Measurements from ENCODE around the gene CCDC66. TPM values are rescaled to one million over a fixed set of nuclear protein-coding genes. Genes with fewer than 3 reads are reported as not detected.

The CCDC66 gene
- total RNA-seq, 2 donors from 2014 or later = 12.5 to 17.8 TPM

DNA sequence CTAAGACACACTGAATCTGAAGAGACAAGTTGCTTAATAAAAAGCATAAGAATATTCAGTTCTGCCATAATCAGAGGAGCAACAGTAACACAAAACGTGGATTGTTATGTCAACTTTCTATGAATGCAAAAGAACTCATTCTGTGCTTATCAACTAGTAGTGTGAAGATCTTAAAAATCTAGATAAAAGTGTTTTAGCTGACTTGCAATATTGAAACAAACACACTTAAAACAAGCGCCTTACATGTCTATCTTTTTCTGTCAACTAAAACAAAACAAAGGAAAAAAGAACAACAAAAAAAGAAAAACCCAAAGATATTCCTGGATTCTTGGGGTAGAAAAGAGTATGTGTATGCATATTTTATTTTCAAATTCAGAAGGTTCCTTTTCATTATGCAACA is 88.4 kb downstream of the CCDC66 start:
- no peak for DNase-seq (ENCODE audit: low spot score)
- H3K27ac ChIP-seq = no peak overlapping the region
- H3K4me3 ChIP-seq = no peak overlapping the region
- H3K9me3 ChIP-seq = no peaks in the 10 kb centered on the region
- H3K4me1 ChIP-seq = peaks cover 0 to 9% of the 10 kb centered on the region in 2 donors
- TF ChIP-seq, protein P1, sequence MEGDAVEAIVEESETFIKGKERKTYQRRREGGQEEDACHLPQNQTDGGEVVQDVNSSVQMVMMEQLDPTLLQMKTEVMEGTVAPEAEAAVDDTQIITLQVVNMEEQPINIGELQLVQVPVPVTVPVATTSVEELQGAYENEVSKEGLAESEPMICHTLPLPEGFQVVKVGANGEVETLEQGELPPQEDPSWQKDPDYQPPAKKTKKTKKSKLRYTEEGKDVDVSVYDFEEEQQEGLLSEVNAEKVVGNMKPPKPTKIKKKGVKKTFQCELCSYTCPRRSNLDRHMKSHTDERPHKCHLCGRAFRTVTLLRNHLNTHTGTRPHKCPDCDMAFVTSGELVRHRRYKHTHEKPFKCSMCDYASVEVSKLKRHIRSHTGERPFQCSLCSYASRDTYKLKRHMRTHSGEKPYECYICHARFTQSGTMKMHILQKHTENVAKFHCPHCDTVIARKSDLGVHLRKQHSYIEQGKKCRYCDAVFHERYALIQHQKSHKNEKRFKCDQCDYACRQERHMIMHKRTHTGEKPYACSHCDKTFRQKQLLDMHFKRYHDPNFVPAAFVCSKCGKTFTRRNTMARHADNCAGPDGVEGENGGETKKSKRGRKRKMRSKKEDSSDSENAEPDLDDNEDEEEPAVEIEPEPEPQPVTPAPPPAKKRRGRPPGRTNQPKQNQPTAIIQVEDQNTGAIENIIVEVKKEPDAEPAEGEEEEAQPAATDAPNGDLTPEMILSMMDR (IDR thresholded peaks at IDR 0.05) = no peak
- peaks cover 43% of the 10 kb centered on the region for H3K36me3 ChIP-seq
- no peaks in the 10 kb centered on the region for H3K27me3 ChIP-seq

DNA sequence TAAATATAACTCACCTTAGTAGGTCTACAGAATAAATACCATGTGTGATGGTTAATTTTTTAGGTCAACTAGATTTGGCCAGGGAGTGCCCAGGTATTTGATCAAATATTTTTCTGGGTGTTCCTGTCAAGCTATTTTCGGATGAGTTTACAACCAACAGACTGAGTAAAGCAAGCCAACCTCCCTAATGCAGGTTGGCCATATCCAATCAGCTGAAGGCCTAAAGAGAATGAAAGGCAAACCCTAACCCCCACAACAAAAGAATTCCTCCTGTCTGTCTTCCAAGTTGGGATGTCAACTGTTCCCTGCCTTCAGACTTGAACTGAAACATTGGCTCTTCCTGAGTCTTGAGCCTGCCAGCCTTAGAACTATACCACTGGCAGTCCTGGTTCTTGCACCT is 97.5 kb downstream of the CCDC66 start:
- Histone ChIP-seq H3K27me3 (no peaks in the 10 kb centered on the region), H3K9me3 (peaks cover 0 to 4% of the 10 kb centered on the region in 2 donors), H3K36me3 (peaks cover 43% of the 10 kb centered on the region), H3K4me3 (no peak overlapping the region), H3K4me1 (no peaks in the 10 kb centered on the region), H3K27ac (no peak overlapping the region)
- TF ChIP-seq, protein P1 (IDR thresholded peaks at IDR 0.05) = no peak
- DNase-seq (ENCODE audit: low spot score) = no peak

DNA sequence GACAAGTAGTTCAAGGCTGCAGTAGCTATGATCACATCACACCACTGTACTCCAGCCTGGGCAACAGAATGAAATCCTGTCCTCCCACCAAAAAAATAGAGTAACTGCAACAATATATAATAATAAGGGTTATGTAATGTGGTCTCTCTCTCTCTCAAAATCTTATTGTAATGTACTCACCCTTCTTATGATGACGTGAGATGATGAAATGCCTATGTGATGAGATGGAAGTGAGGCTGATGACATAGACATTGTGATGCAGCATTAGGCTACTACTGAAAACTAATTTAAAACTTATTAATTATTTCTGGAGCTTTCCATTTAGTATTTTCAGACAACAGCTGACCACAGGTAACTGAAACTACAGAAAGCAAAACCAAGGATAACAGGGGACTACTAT is 98.7 kb downstream of the CCDC66 start:
- Histone ChIP-seq H3K9me3 (peaks cover 0 to 4% of the 10 kb centered on the region in 2 donors), H3K27ac (no peak overlapping the region), H3K4me3 (no peak overlapping the region), H3K27me3 (no peaks in the 10 kb centered on the region), H3K36me3 (peaks cover 56% of the 10 kb centered on the region), H3K4me1 (no peaks in the 10 kb centered on the region)
- TF ChIP-seq, protein P1 (IDR thresholded peaks at IDR 0.05) = no peak
- no peak for DNase-seq (ENCODE audit: low spot score)

DNA sequence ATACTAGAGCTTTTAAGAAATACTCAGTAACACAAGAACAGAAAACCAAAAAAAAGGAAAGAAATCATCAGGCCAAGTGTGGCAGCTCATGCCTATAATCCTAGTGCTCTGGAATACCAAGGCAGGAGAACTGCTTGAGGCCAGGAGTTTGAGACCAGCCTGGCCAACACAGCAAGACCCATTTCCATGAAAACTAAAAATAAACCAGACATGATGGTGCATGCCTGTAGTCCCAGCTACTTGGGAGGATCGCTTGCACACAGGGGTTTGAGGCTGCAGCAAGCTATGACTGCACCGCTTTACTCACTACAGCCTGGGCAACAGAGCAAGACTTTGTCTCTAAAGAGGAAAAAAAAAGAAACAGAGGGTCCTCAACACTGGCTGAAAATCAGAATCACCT is 107.8 kb downstream of the CCDC66 start:
- TF ChIP-seq, protein P1 (IDR thresholded peaks at IDR 0.05) = no peak
- Histone ChIP-seq H3K36me3 (peaks cover 82% of the 10 kb centered on the region), H3K9me3 (no peaks in the 10 kb centered on the region), H3K27ac (no peak overlapping the region), H3K27me3 (no peaks in the 10 kb centered on the region), H3K4me1 (no peaks in the 10 kb centered on the region), H3K4me3 (no peak overlapping the region)
- DNase-seq (ENCODE audit: low spot score) = no peak

DNA sequence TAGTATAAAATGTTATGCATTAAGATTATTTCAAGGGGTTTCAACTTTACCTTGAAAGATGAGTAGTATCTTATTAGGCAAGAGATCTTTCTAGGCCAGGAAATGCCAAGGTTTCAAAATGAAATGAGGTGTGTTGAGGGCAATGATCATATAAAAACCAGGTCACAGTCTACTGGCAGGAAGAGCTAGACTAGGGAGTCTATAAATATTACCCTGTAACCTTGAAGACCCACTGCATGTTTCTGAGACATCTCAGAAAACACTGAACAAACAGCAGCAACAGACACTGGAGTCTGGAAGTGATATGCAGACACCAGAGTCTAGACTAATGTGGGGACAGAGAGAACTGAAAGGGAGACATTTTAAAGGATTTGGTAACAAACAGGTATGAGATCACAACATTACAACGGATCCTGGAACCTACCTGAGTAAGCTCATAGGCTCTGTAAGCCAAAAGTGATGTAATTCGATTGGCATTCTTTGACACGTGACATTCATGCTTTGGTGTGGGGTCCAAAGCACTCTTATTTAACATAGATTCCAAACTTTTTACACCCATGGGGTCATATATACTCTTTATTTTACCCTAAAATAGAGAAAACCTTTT is 111.1 kb downstream of the CCDC66 start:
- Histone ChIP-seq H3K4me3 (no peak overlapping the region), H3K27ac (no peak overlapping the region), H3K27me3 (no peaks in the 10 kb centered on the region), H3K36me3 (peaks cover 76% of the 10 kb centered on the region), H3K9me3 (no peaks in the 10 kb centered on the region), H3K4me1 (no peaks in the 10 kb centered on the region)
- TF ChIP-seq, protein P1 (IDR thresholded peaks at IDR 0.05) = no peak
- no peak for DNase-seq (ENCODE audit: low spot score)

Other genes with a start within 250 kb of the CCDC66 start
- 1 to 10 TPM; 2.9 to 4.0 TPM for gene ERC2, start 88.7 kb upstream of the CCDC66 start, total RNA-seq
- 10 to 100 TPM; 29.1 to 39.5 TPM for gene TASOR, start 126.1 kb downstream of the CCDC66 start, total RNA-seq
- 10 to 100 TPM; 16.1 to 21.7 TPM for gene ARHGEF3, start 244.8 kb downstream of the CCDC66 start, total RNA-seq